Mesenchymal stem cell (in vitro differentiated cells and primary cell): ENCODE data around the gene SLC7A9. TPM values are rescaled to one million over a fixed set of nuclear protein-coding genes. Genes with fewer than 3 reads are reported as not detected.
"Not testable (repeated sequence)": the region's sequence is repeated elsewhere in the genome, so short reads cannot be mapped to it uniquely, and the experiment has no call there.

Source experiments
- DNase-seq: peaks from one replicate; pipeline ENCODE4 v3.0.0-alpha.2; 2013
- H2AFZ ChIP-seq: one replicate; pipeline ENCODE4 v1.6.1; 2013; ENCODE audit warnings: low read depth, mild to moderate bottlenecking, control low read depth, inconsistent platforms, low read length, moderate library complexity
- H2AK5ac ChIP-seq: 2 replicates; pipeline ENCODE4 v1.6.1; 2013; ENCODE audit warnings: low read length, moderate library complexity, mild to moderate bottlenecking, inconsistent platforms; ENCODE audit not compliant: severe bottlenecking
- H2BK120ac ChIP-seq: one replicate; pipeline ENCODE4 v1.6.1; 2013; ENCODE audit warnings: low read depth, mild to moderate bottlenecking, inconsistent platforms, low read length, moderate library complexity
- H2BK12ac ChIP-seq, 2 experiments: one replicate each; pipeline ENCODE4 v1.6.1; 2013; ENCODE audit warnings: inconsistent platforms in 2 of 2, low read length in 2 of 2, mild to moderate bottlenecking in 2 of 2, moderate library complexity in 2 of 2, control low read depth in 1 of 2
- H2BK15ac ChIP-seq: one replicate; pipeline ENCODE4 v1.6.1; 2013; ENCODE audit warnings: mild to moderate bottlenecking, low read depth, inconsistent platforms; ENCODE audit not compliant: poor library complexity, severe bottlenecking
- H2BK5ac ChIP-seq: 2 replicates; pipeline ENCODE4 v1.6.1; 2013; ENCODE audit warnings: low read depth, mild to moderate bottlenecking, low read length, control low read depth, inconsistent platforms; ENCODE audit not compliant: poor library complexity, severe bottlenecking
- H3K14ac ChIP-seq, 2 experiments: one replicate each; pipeline ENCODE4 v1.6.1; 2013; ENCODE audit warnings: inconsistent platforms in 2 of 2, low read length in 2 of 2, control low read depth in 1 of 2, mild to moderate bottlenecking in 1 of 2, moderate library complexity in 1 of 2
- H3K18ac ChIP-seq, 2 experiments: one replicate each; pipeline ENCODE4 v1.6.1; 2013; ENCODE audit warnings: inconsistent platforms in 2 of 2, low read length in 2 of 2, control low read depth in 1 of 2, low read depth in 1 of 2, mild to moderate bottlenecking in 1 of 2
- H3K23ac ChIP-seq, 2 experiments: one replicate each; pipeline ENCODE4 v1.6.1; 2013; ENCODE audit warnings: inconsistent platforms in 2 of 2, low read length in 2 of 2, mild to moderate bottlenecking in 2 of 2, moderate library complexity in 2 of 2, control low read depth in 1 of 2
- H3K27ac ChIP-seq: 2 replicates; pipeline ENCODE4 v1.5.1; 2013; ENCODE audit warnings: mild to moderate bottlenecking, moderate library complexity, low read length, control low read depth, inconsistent platforms; ENCODE audit not compliant: poor library complexity, severe bottlenecking
- H3K27me3 ChIP-seq, 2 experiments: 2 replicates each; pipeline versions ENCODE4 v1.6.1 to v1.7.0; 2013; ENCODE audit warnings: low read length in 2 of 2, mild to moderate bottlenecking in 2 of 2, moderate library complexity in 2 of 2, control low read depth in 1 of 2, inconsistent platforms in 1 of 2; ENCODE audit not compliant: control insufficient read depth in 1 of 2, insufficient read depth in 1 of 2
- H3K36me3 ChIP-seq, 2 experiments: 2 replicates each; pipeline versions ENCODE4 v1.6.1 to v1.7.0; 2013; ENCODE audit warnings: low read length in 2 of 2, control low read depth in 1 of 2, inconsistent platforms in 1 of 2, low read depth in 1 of 2, mild to moderate bottlenecking in 1 of 2; ENCODE audit not compliant: insufficient read depth in 2 of 2, control insufficient read depth in 1 of 2
- H3K4ac ChIP-seq, 2 experiments: one replicate each; pipeline ENCODE4 v1.6.1; 2013; ENCODE audit warnings: inconsistent platforms in 2 of 2, low read length in 2 of 2, mild to moderate bottlenecking in 2 of 2, moderate library complexity in 2 of 2, control low read depth in 1 of 2, low read depth in 1 of 2
- H3K4me1 ChIP-seq: 2 replicates; pipeline ENCODE4 v1.6.1; 2013; ENCODE audit warnings: low read depth, low read length, control low read depth; ENCODE audit not compliant: control insufficient read depth, insufficient read depth
- H3K4me2 ChIP-seq: 2 replicates; pipeline ENCODE4 v1.6.1; 2013; ENCODE audit warnings: low read length, mild to moderate bottlenecking, inconsistent platforms; ENCODE audit not compliant: poor library complexity, severe bottlenecking
- H3K4me3 ChIP-seq, 2 experiments: 2 replicates each; pipeline versions ENCODE4 v1.5.1 to v1.7.0; 2013; ENCODE audit warnings: low read length in 2 of 2, mild to moderate bottlenecking in 2 of 2, control low read depth in 1 of 2, low read depth in 1 of 2; ENCODE audit not compliant: insufficient read depth in 1 of 2
- H3K79me1 ChIP-seq: replicated peaks from 2 replicates; pipeline ENCODE4 v1.6.1; 2013; ENCODE audit warnings: mild to moderate bottlenecking, control low read depth, low read length, inconsistent platforms; ENCODE audit not compliant: poor library complexity, severe bottlenecking
- H3K9ac ChIP-seq: 2 replicates; pipeline ENCODE4 v1.7.0; 2013; ENCODE audit warnings: mild to moderate bottlenecking, low read length, moderate library complexity
- H3K9me3 ChIP-seq: 2 replicates; pipeline ENCODE4 v1.7.0; 2013; ENCODE audit warnings: mild to moderate bottlenecking, low read length; ENCODE audit not compliant: control insufficient read depth
- H4K8ac ChIP-seq: one replicate; pipeline ENCODE4 v1.6.1; 2013; ENCODE audit warnings: inconsistent platforms, mild to moderate bottlenecking, low read length, moderate library complexity
- H4K91ac ChIP-seq: one replicate; pipeline ENCODE4 v1.6.1; 2013; ENCODE audit warnings: mild to moderate bottlenecking, low read length, inconsistent platforms
- WGBS: methylation state at CpG from one replicate; pipeline ENCODE4 v1.1.7; 2013; ENCODE audit warnings: mixed read lengths; 5-methylcytosine and 5-hydroxymethylcytosine counted together
- small RNA-seq: library from polyadenylated mRNA; stranded (forward); fragments of <200 nt; extraction: miRNeasy Mini kit (QIAGEN cat#:217004); gene quantifications from one replicate; pipeline ENCODE3, GENCODE V24; 2013; ENCODE audit warnings: low read depth

Gene SLC7A9

DNA sequence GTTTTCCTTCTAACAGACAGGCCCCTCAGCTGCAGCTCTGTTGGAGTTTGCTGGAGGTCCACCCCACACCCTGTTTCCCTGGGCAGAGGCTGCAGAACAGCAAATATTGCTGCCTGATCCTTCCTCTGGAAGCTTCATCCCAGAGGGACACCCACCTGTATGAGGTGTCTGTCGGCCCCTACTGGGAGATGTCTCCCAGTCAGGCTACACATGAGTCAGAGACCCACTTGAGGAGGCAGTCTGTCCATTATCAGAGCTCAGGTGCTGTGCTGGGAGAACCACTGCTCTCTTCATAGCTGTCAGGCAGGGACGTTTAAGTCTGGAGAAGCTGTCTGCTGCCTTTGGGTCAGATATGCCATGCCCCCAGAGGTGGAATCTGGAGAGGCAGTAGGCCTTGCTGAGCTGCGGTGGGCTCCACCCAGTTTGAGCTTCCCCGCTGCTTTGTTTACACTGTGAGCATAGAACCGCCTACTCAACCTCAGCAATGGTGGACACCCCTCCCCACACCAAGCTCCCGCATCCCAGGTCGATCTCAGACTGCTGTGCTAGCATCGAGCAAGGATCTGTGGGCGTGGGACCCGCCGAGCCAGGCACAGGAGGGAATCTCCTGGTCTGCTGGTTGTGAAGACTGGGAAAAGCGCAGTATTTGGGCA is 82.3 kb downstream of the SLC7A9 start:
- H2AFZ ChIP-seq = not testable (repeated sequence)

DNA sequence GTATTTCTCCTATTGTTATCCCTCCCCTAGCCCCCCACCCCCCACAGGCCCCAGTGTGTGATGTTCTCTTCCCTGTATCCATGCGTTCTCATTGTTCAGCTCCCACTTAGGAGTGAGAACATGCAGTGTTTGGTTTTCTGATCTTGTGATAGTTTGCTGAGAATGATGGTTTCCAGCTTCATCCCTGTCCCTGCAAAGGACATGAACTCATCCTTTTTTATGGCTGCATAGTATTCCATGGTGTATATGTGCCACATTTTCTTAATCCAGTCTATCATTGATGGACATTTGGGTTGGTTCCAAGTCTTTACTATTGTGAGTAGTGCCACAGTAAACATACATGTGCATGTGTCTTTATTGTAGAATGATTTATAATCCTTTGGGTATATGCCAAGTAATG is 87.5 kb downstream of the SLC7A9 start:
- H3K9me3 ChIP-seq, H3K4me1 ChIP-seq, H2AFZ ChIP-seq, H3K27me3 ChIP-seq, H4K8ac ChIP-seq, H3K4me3 ChIP-seq, H2BK5ac ChIP-seq, H4K91ac ChIP-seq, H3K4me2 ChIP-seq, H3K18ac ChIP-seq, H3K36me3 ChIP-seq, H3K4ac ChIP-seq, H3K27ac ChIP-seq, H3K79me1 ChIP-seq, H2BK15ac ChIP-seq, H2AK5ac ChIP-seq, H2BK120ac ChIP-seq, H3K14ac ChIP-seq, H3K23ac ChIP-seq, H3K9ac ChIP-seq, H2BK12ac ChIP-seq, DNase-seq: not testable (repeated sequence)
- no CpG with 5 or more reads among the region's 1 CpG for WGBS

More for the DNA sequence above, 82.3 kb downstream of the SLC7A9 start:
- H3K27me3 ChIP-seq, H2BK12ac ChIP-seq, H3K4me1 ChIP-seq, H2BK15ac ChIP-seq, H3K4me3 ChIP-seq, H3K4me2 ChIP-seq, H2BK5ac ChIP-seq, H4K91ac ChIP-seq, H3K79me1 ChIP-seq, H3K27ac ChIP-seq, H3K36me3 ChIP-seq, H4K8ac ChIP-seq, H2BK120ac ChIP-seq, H3K4ac ChIP-seq, H3K9ac ChIP-seq, DNase-seq, H3K14ac ChIP-seq, H2AK5ac ChIP-seq, H3K9me3 ChIP-seq, H3K23ac ChIP-seq, H3K18ac ChIP-seq: not testable (repeated sequence)
- 36% methylated on average over 10 of the region's 12 CpGs for WGBS

DNA sequence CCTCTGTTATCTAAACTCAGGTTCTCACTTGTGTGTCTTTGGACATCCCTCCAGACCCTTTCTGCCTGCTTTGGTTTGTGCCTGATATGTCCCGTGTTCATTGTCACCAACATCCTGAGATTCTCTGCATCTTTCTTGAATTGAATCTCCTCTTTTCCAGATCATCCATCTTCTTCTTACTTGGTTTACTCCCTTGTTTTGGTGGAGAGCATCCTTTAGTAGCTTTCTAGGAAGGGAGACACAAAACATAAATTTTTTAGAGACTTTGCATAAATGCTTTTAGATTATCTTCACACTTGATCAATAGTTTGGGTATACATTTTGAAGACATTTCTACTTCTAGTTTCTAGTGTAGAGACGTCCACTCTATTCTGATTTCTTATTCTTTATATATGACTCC is 88.3 kb downstream of the SLC7A9 start:
- no peak overlapping the region for H2AK5ac ChIP-seq
- H2BK15ac ChIP-seq = no peak overlapping the region
- no peak overlapping the region for H2BK12ac ChIP-seq
- no peak overlapping the region for H4K8ac ChIP-seq
- H3K9me3 ChIP-seq = peaks cover 8% of the 10 kb centered on the region
- no peaks in the 10 kb centered on the region for H3K27me3 ChIP-seq
- DNase-seq = no peak
- H3K18ac ChIP-seq = no peak overlapping the region
- no peak overlapping the region for H3K27ac ChIP-seq
- H3K4me2 ChIP-seq = no peak overlapping the region
- H3K79me1 ChIP-seq = no peaks in the 10 kb centered on the region
- H3K4me3 ChIP-seq = no peak overlapping the region
- WGBS = 100% methylated on average over 2 of the region's 2 CpGs
- no peak overlapping the region for H3K23ac ChIP-seq
- no peak overlapping the region for H2BK120ac ChIP-seq
- no peak overlapping the region for H2BK5ac ChIP-seq
- H4K91ac ChIP-seq = no peak overlapping the region
- H3K9ac ChIP-seq = no peak overlapping the region
- no peak overlapping the region for H2AFZ ChIP-seq
- no peaks in the 10 kb centered on the region for H3K36me3 ChIP-seq
- no peak overlapping the region for H3K14ac ChIP-seq
- H3K4ac ChIP-seq = no peak overlapping the region
- no peaks in the 10 kb centered on the region for H3K4me1 ChIP-seq

Small RNAs within 50 kb of the gene (small RNA-seq; reads per million reads assigned to genes)
- not detected for gene RN7SKP22
